Measurements from ENCODE around the gene FIGNL1.

FIGNL1 gene

DNA sequence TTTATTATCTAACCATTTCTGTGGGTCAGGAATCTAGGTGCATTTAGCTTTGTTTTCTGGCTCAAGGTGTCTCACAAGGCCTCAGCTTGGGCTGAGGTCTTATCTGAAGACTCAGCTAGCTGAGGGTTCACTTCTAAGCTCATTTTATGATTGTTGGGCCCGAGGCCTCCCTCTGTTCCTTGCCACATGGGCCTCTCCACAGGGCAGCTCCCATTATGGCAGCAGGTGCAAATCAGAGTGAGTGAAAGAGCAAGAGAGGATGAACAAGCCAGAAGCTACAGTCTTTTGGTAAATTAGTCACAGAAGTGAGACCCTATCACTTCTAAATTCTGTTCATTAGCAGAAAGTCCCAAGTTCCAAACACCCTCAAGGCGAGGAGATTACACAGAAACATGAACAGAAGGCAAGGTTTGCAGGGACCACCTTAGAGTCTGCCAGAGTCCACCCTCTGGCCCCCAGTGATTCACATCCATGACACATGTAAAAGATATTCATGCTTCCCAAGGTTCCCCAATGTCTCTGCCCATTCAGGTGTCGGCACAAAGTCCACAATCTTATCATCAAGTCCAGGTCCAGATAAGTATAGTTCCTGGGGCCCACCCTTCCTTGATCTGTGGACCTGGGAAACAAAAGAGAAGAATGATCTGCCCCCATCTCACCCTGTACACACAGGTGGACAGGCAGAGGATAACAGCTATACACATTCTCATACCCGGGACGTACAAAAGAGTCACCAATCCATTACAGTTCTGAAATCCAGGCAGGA, 23.7 kb downstream of the FIGNL1 start:
- DNase-seq, result no peak

DNA sequence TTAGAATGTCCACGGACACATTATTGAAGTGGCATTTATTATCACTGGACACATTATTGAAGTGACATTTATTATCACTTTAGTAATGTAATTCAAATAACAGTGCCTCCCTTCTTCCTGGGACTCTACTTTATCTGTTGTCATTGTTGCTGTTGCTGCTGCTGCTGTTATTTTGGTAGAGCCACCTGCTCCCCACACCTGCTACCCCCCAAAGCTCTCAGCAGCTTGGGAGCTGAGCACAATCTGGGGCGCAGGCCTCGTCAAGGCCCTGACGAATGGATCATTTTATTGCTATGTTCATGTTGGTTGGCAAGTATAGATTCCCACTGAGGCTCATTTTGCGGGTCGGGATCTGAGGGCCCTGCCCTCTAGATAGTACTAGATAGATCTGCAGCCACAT, 24.8 kb downstream of the FIGNL1 start:
- no peak for DNase-seq

DNA sequence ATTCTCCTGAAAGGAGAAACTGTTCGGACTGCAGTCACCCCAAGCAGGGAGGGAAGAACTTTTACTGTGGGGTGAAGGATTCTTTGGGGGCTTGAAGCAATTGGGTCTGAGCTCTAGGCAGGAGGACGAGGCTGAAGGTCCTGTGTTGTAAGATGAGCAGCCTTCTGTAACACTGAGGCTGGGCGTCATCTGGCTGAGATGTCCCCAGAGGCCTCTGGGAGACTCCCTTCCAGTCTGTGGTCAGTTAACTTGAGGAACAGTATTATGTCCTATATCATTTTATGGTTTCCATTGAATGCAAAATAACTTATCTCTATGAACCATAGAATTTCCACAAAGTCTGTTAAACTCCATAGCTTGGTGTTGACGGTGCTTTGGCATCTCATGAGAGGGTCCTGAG, 26.3 kb downstream of the FIGNL1 start:
- DNase-seq, result no peak

DNA sequence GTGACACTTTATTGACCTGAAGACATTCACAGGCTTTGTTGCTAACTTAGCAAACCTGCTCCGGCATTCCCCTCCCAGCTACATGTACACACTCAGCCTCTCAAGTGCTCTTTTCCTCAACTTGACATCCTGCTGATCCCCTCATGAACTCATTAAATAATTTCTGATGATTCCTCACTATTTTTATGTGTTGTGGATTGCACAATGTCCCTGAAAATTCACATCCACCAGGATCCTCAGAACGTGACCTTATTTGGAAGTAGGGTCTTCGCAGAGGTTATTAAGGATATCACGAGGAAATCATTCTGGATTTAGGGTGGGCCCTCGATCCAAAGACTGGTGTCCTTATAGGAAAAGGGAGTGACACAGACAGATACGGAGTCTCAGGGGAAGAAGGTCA, 27.3 kb downstream of the FIGNL1 start:
- DNase-seq, result no peak

DNA sequence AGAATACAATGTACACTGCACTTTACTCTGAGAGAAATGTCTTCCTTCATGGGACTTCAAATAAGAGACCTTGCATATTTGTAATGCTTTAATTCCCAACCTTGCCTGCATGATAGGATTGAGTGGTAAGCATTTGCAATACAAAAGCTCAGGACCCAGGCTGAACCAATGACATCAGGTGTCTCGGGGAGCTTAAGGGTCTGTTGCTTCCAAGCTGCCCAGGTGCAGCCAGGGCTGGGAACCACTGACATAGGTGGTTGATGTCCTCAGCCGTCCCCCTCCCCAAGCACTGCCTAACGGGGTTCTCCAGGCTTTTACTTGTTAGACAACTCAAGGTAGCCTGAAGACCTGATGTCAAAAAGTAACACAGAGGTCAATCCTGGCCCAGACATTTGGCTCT, 29.1 kb downstream of the FIGNL1 start:
- DNase-seq, result no peak

DNA sequence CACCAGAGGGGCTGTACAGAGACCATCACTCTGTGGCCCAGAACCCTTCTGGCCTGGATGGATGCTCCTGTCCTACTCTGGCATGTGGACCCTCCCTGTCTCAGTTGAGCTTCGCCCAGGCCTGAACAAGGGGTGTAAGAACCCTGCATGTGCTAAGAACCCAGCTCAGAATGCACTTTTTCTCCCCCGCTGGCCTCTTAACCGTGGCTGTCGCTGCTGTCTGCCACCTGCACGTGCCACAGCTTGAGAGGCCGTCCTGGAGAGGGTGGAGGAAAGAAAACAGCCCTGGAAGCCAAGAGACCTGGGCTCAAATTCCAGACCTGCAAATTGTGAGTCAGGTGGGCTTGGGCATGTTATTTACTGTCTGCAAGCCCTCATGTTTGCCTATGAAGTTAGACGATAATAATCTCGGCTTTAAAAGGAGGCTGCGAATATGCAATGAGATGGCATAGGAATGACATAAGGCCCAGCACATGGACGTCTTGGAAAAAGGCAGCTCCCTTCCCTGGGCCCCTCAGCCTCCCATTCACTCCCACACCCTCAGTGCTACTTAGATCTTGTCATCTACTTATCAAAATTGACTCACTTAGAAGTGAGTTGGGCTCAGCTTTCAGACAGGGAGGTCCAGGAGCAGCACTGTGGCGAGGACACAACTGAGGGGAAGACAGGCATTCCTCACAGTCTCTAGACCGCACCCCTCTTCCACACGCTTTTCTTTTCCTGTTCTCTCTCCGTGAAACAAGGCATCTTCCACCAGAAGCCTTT, 31.4 kb downstream of the FIGNL1 start:
- DNase-seq, result no peak

DNA sequence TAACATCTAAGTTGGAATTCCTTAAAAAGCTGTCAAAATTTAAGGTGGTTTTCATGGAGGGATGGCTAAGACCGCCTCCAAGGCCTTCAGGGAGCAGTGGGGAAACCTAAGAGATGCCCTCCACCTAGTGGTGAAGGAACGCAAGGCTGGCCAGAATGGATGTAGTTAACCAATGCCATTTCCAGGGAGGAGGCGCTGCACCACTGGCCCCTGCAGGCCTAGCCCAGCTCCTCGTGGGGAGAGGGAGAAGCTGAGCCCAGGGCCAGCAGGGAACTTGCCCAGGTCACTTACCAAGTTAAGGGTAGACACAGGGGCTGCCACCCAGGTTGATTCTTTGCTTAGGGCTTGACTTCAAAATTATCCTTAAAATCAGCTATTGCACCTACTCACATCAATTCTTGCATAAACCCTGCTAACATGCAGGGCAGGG, 32.0 kb downstream of the FIGNL1 start:
- peak; percentile 7 for DNase-seq

DNA sequence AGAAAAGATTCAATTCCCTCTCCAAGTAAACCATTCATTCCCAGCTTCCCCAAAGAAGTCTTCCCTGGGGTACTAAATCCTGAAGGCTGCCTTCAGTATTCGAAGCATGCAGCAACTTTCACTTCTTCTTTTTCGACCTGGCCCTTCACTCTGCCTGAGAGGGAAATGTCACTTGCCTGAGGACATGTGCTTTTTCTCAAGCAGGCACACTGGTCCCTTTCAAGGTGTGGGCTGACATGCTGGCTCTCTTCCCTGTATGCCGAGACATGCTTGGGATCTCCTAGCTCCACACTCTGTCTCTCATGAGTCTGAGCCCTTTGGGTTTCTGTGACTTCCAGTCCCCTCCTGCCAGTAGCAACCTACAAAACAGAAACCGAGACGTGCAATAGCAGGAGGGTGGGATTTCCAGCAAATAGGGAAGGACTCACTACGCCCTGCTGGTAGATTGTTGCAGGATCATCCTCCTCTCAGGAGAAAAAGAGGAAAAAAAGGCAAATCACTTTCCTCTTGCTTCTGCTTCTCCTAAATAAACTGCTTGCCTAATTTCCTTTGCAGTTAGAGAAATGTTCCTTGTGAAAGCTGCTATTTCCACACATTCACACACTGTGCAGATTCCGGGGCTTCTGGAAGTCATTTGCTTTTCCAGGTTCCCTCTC, 33.5 kb downstream of the FIGNL1 start:
- DNase-seq, result no peak

DNA sequence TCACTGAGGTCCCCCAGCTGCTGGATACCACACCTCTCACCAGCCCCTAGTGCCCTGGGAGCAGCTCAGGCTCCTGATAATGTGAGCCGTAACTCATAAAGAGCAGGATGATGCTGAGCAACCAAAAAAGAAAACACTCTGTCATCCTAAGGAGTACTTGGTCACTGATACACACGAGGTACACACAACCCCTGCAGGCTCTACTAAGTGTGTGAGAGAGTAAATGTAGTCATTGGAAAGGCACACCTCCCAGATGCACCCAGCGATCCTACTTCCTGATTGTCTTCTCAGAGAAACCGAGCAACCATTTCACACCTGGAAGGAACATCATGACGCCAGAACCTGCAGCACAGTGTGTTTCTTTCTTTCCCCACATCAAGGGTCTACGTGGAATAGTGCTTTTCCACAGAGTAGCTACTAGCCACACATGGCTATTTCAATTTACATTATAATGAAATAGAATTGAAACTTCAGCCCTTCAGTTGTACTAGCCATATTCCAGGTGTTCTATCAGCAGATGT, 34.2 kb downstream of the FIGNL1 start:
- no peak for DNase-seq

DNA sequence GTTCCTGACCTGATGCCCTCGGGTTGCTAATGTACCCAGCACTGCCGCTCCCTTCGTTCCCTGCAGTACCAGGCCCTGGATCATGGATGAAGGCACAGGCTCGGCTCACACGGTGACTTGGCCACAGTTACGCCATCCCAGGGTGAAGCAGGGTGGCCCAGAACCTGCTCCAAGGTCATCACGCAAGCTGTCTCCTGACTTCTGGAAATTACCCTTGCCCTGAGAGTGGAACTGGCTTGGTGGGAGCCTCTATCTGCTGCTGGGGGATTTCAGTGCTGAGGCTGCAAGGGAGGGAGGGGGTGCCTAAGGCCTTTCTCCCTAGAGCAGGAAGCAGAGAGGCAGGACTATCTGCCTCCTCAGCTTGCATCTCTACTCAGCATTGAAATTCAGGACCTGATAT, 36.6 kb downstream of the FIGNL1 start:
- DNase-seq, result no peak

DNA sequence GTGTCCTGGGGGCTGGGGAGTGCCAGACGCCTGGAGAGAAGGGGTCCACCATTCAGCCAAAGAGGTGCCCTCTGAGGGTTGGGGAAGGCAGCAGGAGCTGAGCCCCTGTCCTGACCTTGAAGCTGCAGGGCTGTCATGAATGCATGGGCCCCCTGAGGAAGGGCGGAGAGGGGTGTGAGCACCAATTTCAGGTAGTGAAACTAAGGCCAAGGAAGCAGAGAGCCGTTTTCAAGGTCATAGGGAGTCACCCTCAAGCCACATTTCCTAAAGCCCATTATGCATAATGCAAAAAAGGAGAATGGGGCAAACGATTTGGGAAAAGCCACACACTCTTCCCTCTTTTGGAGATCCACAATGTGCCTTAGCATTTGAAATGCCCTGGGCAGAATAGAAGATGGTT, 37.2 kb downstream of the FIGNL1 start:
- no peak for DNase-seq

DNA sequence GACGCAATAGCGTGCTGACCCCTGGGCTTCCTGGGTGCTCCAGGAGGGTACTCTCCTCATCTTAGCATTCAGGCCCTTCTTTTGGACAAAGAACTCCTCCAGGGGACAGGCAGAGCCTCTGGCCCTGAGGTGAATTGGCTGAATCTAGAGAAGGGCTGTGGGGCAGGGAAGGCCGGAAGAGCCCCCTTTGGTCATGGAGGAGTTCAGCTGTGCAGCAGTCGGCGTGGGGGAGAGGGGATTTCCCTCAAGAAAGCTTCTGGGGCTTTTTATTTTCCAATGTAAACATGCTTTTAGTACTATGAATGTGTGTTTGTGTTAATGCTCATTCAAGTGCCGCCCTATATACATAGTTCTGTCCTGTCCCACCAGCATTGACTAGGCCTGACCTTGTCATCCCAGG, 38.8 kb downstream of the FIGNL1 start:
- DNase-seq, result no peak

DNA sequence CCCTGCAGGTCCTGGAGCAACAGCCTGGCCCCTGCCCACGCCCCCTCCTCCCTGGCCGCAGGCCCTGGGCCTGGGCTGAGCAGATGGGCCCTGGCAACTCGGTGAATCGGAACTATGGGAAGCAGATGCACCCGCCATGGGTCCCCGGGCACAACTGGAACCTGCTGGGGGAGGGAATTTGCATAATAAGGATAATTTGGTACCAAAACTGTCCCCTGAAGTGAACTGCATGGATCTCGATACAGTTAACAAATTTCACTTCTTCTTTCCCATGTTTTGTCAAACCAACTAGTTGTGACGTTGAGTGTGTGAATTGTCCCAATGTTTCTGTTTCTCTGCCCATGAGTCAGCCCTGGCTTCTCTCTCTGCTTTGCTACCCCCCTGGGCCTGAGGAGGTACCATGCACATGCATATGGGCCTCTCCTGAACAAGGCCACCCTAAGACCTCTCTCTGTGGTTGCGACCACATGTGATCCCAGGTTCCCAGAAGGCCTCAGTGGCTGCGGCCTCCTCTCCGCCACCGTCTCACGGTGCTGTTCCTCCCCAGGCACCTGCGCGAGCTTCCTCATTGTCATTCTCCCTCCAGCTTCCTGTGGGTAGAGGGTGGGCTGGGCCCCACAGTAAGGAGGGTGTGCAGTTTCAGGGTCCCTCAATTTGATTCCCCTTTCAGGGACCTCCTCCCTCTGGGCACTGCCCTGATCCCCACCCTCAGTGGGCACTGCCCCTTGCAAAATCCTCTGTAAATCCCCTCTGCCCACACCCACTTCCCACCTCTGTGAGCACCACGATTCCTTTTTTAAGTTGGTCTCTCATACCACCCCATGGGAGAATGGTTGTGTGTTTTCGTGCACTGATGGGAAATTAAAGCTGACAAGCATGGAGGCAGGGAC, 40.0 kb downstream of the FIGNL1 start:
- DNase-seq, result no peak

DNA sequence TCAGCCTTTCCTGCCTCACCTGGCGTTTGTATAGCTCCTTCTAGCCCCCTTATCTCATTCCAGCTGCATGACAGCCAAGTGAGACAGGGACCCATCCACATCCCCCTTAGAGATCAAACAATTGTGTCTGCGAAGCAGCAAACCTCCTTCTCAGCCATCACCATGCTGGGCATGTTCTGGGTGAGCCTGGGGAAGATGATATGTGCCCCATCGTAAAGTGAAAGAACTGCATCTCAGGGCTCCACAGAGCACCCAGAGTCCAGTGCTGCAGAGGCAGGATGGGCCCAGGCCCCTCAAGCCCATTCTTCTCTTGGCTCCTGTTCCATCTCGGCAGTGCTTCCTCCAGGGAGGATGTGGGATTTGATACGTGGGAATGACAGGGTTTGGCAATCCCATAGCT, 43.2 kb downstream of the FIGNL1 start:
- no peak for DNase-seq

DNA sequence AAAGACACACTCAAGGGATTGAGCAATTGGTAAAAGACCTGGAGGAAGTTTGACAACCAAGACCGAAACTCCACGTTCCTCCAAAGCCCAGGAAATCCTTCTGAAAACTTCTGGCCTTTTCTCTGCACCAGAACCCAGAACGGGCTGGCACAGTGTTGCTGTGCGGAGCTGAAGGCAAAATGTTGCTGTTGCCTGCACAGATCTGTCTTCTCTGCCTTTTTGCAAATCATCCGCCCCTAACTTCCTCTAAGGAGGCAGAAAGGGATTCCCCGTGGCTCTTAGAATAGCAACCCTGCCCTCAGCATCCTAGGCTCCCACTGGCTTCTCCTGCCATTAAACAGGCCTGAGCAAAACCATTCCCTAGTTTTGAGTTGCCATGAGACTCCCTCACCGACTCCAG, 44.9 kb downstream of the FIGNL1 start:
- DNase-seq, result no peak

DNA sequence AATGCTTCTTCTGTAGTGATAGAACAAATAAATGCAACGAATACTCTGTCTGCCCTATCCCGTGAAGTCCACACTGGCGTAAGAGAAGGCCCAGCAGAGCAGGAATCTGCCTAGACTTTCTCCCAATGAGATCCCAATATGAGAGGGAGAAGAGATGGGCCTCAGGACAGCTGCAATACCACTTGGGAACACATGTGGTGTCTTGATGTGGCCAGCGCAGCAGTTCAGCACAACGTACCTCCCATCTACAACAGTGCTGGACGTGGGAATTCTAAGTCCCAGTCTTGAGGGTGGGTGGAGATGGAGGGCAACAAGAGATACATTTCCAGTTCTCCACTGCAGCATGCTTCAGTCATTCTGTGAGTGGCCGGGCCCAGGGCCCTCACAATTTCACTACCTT, 45.8 kb downstream of the FIGNL1 start:
- DNase-seq, result no peak

DNA sequence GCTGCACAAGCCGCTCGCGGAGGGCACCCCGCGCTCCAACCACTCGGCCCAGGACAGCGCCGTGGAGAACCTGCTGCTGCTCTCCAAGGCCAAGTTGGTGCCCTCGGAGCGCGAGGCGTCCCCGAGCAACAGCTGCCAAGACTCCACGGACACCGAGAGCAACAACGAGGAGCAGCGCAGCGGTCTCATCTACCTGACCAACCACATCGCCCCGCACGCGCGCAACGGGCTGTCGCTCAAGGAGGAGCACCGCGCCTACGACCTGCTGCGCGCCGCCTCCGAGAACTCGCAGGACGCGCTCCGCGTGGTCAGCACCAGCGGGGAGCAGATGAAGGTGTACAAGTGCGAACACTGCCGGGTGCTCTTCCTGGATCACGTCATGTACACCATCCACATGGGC, 50.0 kb downstream of the FIGNL1 start:
- no peak for DNase-seq

DNA sequence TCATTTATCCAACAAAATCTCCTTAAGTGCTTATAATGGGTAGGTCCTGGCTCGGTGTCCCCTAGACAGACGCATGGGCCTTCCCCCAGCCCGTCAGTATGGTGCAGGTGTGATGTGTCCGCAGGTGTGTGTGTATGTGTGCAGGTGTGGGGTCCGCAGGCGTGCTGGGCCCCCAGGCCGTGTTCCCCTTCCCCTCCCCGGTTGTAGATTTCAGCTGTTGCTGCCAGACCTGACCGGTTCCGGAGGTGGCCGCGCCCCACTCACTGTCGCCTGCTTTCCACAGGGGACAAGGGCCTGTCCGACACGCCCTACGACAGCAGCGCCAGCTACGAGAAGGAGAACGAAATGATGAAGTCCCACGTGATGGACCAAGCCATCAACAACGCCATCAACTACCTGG, 50.5 kb downstream of the FIGNL1 start:
- DNase-seq, result no peak

DNA sequence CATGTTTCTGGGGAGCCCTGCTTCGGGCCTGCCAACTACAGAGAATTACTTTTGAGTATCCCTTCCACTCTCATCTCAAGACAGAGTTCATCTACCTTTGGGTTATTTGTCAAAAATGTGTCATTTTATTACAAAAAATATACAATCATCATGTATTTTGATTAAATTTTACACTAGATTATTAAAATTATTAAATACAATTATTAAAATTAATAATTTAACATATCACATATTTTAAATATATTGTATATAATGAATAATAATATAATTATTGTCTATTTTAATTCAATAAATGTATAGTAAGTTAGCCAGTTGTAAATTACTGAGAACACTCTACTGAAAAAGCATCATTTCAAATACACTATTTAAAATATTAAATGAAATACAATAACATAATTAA, 50.9 kb downstream of the FIGNL1 start:
- DNase-seq, result no peak

DNA sequence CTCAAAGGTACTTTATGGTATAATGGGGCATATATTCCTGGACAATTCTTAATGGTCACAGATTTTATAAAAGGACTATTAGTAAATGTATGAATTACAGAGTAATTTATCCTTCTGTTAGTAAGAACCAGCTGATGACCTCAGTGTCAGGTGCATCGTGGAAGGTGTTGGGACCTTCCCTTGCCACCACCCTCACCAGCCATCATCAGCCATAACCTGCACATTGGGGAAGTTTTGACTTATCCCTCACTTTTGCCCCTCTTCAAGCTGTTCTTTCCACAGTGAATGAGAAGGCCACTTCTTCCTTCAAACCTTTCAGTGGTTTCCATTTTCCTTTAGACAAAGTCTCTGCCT, 52.2 kb downstream of the FIGNL1 start:
- no peak for DNase-seq

DNA sequence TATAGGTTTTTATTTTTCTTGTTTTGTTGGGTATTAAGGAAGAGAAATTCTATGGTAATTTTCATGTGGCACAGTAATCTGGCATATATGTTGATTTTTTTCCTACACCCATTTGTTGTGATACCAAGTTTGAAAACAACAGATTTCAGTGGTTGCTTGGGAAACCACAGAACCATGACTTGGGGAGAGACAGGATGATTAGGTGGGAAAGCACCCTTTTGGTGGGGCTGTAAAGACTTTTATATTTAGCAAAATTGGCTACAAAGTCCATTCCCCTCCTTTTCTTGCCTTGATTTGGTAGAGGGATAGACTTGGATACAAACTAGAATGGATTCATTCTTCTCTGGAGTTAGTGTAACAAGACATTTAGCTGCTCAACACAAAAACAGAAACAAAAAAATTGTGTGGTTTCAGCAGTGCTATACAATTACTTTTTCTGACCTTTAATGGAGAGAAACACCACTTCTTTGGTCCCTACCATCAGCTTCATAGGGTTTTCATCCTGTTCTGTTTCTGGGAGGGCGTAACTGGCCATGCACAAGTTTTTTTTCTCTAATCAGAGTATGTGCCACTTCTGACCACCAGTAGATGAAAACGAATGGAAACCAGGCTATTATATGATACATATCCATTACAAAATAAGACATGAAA, 52.7 kb downstream of the FIGNL1 start:
- no peak for DNase-seq

DNA sequence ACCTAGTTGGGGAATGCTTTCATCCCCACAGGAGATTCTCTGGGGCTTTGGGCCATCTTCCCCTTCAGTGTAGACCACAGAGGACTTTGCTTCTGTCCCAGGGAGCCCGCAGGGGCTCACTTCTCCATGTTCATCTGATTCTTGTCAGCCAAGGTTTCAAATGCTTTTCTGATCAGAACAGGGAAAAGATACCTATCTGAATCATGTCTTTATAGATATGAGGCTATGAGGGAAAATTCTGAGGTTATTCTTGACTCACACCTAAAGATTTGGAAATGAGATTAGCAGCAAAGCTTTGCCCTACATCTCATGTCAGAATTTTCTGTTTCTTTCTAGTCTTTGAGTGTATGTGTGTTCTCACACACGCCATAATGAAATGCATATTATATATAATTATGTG, 53.3 kb downstream of the FIGNL1 start:
- no peak for DNase-seq
